Breast epithelium (tissue), 4 donors: ENCODE measurements around the gene GARRE1. TPM values are rescaled to one million over a fixed set of nuclear protein-coding genes. Genes with fewer than 3 reads are reported as not detected.

Source experiments
- DNase-seq, 2 donors: peaks; one replicate each; pipeline ENCODE4 v3.0.0-alpha.2; 2019; ENCODE audit warnings: low spot score in 2 of 2
- H3K27ac ChIP-seq, 2 donors: fragments of 200-600 bp; sonication (generic) in 1 of 2; one replicate each; pipeline ENCODE4 v1.5.1; 2016 to 2019; ENCODE audit warnings: mild to moderate bottlenecking in 1 of 2
- H3K27me3 ChIP-seq, 2 donors: fragments of 200-600 bp; sonication (generic) in 1 of 2; one replicate each; pipeline versions ENCODE4 v1.5.1 to v1.6.0; 2017 to 2019; ENCODE audit warnings: control low read depth in 1 of 2, mild to moderate bottlenecking in 1 of 2
- H3K36me3 ChIP-seq: fragments of 200-600 bp; one replicate; pipeline ENCODE4 v1.5.1; 2019
- H3K4me1 ChIP-seq, 2 donors: fragments of 200-600 bp; sonication (generic); one replicate each; pipeline ENCODE4 v1.5.1; 2016 to 2019; ENCODE audit warnings: control low read depth in 1 of 2
- H3K4me3 ChIP-seq, 3 donors: fragments of 200-600 bp; sonication (generic); 1 replicate in 2 of 3; 2 replicates in 1 of 3; pipeline ENCODE4 v1.5.1; 2016 to 2019; ENCODE audit warnings: mild to moderate bottlenecking in 3 of 3, moderate library complexity in 2 of 3
- H3K9me3 ChIP-seq, 2 donors: fragments of 200-600 bp; sonication (generic) in 1 of 2; one replicate each; pipeline ENCODE4 v1.5.1; 2016 to 2019; ENCODE audit warnings: control low read depth in 1 of 2
- POLR2A ChIP-seq: fragments of 450-650 bp; IDR thresholded peaks from one replicate; pipeline ENCODE4 v1.6.1; 2016; ENCODE audit warnings: antibody characterized with exemption, mild to moderate bottlenecking, moderate library complexity
- POLR2AphosphoS5 ChIP-seq, 3 donors: sonication (generic); formaldehyde crosslinking; IDR thresholded peaks; one replicate each; pipeline ENCODE4 v1.6.1; 2017; ENCODE audit warnings: antibody characterized with exemption in 3 of 3
- intact Hi-C: fragments of 100-400 bp; cut with DNase I; formaldehyde crosslinking; loops from one replicate; pipeline ENCODE4 v1.15.1; 2023; ENCODE audit warnings: low total_unique reads
- total RNA-seq, 3 donors: library from RNA; depleted of rRNA; stranded (reverse); fragments of >200 nt; gene quantifications; one replicate each; pipeline ENCODE4 v1.1.0, GENCODE V29; 2016
- TF ChIP-seq, protein P1 (sequence below), 3 donors: fragments of 450-650 bp; IDR thresholded peaks; one replicate each; pipeline ENCODE4 v1.5.1; 2016 to 2017; ENCODE audit warnings: antibody characterized with exemption in 3 of 3, mild to moderate bottlenecking in 3 of 3, moderate library complexity in 3 of 3

Gene GARRE1
- total RNA-seq, 3 donors from 2014 or later, result 21.0 to 43.9 (median 25.2) TPM

DNA sequence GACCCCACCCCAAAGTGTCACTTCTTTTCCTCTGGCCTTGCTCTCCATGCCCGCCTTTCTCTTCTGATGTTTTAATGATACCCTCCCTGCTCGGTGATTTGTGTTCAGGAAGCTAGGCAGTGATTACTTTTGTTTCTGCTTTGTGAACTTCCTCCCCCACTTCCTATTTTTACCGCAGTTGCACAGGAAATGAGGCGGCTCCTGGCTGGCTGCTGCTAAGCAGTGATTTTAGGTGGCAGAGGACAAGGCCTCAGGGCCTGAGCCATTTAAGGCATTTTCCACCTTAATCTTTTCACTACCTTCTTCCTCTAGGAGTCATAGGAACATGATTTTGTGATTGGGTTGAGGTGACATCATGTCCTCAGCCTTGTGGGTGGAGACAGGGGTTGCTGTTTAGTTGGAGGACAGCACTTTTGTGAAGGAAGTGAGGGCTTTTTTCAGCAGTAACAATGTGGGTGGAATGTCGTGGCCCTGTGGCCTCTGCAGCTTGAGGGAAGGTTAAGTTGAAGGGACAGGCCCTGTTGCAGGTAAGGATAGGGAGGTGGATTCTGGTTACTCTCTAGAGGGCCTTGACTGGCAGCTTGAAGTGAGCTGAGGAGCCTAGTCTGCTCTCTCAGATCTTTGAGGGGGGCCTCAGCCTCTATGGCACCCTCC lies 15.7 kb downstream of the GARRE1 start:
- intact Hi-C loops, result no loop called here
- TF ChIP-seq POLR2AphosphoS5 (IDR thresholded peaks at IDR 0.05) (peak in 2 of 3 donors; percentile 30 to 59), POLR2A (no peak)
- TF ChIP-seq, protein P1, sequence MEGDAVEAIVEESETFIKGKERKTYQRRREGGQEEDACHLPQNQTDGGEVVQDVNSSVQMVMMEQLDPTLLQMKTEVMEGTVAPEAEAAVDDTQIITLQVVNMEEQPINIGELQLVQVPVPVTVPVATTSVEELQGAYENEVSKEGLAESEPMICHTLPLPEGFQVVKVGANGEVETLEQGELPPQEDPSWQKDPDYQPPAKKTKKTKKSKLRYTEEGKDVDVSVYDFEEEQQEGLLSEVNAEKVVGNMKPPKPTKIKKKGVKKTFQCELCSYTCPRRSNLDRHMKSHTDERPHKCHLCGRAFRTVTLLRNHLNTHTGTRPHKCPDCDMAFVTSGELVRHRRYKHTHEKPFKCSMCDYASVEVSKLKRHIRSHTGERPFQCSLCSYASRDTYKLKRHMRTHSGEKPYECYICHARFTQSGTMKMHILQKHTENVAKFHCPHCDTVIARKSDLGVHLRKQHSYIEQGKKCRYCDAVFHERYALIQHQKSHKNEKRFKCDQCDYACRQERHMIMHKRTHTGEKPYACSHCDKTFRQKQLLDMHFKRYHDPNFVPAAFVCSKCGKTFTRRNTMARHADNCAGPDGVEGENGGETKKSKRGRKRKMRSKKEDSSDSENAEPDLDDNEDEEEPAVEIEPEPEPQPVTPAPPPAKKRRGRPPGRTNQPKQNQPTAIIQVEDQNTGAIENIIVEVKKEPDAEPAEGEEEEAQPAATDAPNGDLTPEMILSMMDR (IDR thresholded peaks at IDR 0.05), result no peak
- peak overlapping the region in 1 of 3 donors; percentile 4 for H3K4me3 ChIP-seq
- H3K27me3 ChIP-seq, result no peaks in the 10 kb centered on the region
- H3K27ac ChIP-seq, result peak overlapping the region; percentile 71 to 77
- no peaks in the 10 kb centered on the region for H3K9me3 ChIP-seq
- peak in 1 of 2 donors; percentile 63 for DNase-seq
- no peaks in the 10 kb centered on the region for H3K36me3 ChIP-seq
- H3K4me1 ChIP-seq, result no peaks in the 10 kb centered on the region

DNA sequence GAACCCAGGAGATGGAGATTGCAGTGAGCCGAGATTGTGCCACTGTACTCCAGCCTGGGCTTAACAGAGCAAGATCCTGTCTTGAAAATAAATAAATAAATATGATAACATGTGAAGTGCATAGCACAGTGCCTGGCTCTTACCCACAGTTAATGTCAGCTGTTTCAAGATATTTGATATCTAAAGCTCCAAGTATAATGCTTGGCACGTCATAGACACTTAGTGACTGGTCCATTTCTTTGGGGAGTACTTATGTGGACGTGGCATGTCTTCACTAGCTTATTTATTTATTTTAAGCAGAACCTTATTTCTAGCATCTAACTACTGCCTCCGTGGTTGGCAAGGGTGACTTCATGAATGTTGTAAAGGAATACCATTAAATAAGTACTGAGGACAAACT lies 18.8 kb downstream of the GARRE1 start:
- no peaks in the 10 kb centered on the region for H3K9me3 ChIP-seq
- DNase-seq, result no peak
- no peak for TF ChIP-seq POLR2A
- TF ChIP-seq POLR2AphosphoS5 (IDR thresholded peaks at IDR 0.05), result no peak
- TF ChIP-seq, protein P1 (IDR thresholded peaks at IDR 0.05), result no peak
- intact Hi-C loops, result no loop called here
- no peaks in the 10 kb centered on the region for H3K4me1 ChIP-seq
- no peaks in the 10 kb centered on the region for H3K27me3 ChIP-seq
- H3K36me3 ChIP-seq, result no peaks in the 10 kb centered on the region
- H3K4me3 ChIP-seq, result no peak overlapping the region
- H3K27ac ChIP-seq, result peak overlapping the region in 1 of 2 donors; percentile 75

DNA sequence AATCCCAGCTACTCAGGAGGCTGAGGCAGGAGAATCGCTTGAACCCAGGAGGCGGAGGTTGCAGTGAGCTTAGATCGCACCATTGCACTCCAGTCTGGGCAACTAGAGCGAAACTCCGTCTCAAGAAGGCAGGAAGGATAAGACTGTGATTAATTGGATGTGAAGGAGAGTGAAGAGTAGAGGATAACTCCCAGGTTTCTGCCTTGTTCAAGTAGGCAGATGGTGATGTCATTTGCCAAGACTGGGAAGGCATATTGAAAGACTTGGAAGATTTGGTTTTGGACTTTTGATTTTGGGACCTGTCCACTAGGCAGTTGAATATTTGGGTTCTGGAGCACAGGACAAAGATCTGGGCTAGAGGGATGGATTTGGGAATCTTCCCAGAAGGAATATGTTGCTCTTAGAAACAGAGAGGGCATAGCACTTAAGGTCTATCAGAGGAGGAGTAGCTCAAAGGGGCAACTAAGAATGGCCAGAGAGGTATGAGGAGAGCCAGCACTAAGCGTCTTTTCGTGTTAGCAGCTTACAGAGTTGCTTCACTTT lies 20.0 kb downstream of the GARRE1 start:
- Histone ChIP-seq H3K27me3 (no peaks in the 10 kb centered on the region), H3K27ac (peak overlapping the region; percentile 69 to 75), H3K9me3 (no peaks in the 10 kb centered on the region), H3K36me3 (no peaks in the 10 kb centered on the region), H3K4me3 (no peak overlapping the region), H3K4me1 (no peaks in the 10 kb centered on the region)
- TF ChIP-seq POLR2A, result no peak
- TF ChIP-seq, protein P1 (IDR thresholded peaks at IDR 0.05), result no peak
- no peak for TF ChIP-seq POLR2AphosphoS5 (IDR thresholded peaks at IDR 0.05)
- intact Hi-C loops, result no loop called here
- DNase-seq, result no peak

DNA sequence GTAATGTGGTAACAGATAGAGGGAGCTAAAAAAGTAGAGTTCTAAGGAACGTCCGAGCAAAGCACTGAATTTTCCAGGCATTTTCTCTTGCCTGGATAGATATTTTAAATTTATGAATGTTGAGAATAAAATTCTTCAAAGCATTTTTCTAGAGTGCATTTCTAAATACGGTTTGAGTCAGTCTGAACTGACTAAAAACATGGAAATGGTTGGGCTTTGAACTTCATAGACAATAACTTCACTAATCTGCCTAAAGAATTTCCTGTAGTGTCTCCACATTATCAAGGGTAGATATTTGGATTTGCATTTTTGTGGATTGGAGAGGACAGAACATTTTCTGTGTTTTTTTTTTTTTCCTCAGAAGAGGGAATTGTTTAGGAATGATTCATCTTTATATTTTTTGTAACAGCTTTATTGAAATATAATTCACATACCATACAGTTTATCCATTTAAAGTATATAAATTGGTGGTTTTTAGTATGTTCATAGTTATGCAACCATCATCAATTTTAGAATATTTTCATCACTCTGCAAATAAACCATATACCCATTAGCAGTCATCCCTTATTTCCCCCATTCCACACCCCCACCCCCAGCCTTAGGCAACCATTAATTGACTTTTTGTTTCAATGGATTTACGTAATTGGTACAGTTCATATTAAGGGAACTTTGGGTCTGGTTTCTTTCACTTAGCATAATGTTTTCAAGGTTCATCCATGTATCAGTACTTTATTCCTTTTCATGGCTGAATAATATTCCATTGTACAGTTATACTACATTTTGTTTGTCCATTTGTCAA lies 20.7 kb downstream of the GARRE1 start:
- no peaks in the 10 kb centered on the region for H3K27me3 ChIP-seq
- TF ChIP-seq POLR2A, result no peak
- no peaks in the 10 kb centered on the region for H3K4me1 ChIP-seq
- no peaks in the 10 kb centered on the region for H3K36me3 ChIP-seq
- H3K9me3 ChIP-seq, result no peaks in the 10 kb centered on the region
- H3K27ac ChIP-seq, result peak overlapping the region; percentile 69 to 75
- intact Hi-C loops, result no loop called here
- no peak for DNase-seq
- no peak overlapping the region for H3K4me3 ChIP-seq

DNA sequence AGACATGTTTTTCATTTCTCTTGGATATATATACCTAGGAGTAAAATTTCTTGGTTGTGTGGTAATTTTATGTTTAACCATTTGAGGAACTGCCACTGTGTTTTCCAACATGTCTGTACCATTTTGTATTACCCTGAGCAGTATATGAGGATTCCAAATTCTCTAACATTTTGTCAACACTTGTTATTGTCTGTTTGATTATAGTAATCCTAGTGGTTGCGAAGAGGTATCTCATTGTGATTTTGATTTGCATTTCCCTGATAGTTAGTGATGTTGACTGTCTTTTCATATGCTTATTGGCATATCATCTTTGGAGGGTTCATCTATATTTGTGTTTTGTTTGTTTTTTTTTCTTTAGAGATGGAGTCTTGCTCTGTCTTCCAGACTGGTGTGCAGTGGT lies 21.4 kb downstream of the GARRE1 start:
- Histone ChIP-seq H3K36me3 (no peaks in the 10 kb centered on the region), H3K4me3 (no peak overlapping the region), H3K4me1 (no peaks in the 10 kb centered on the region), H3K9me3 (no peaks in the 10 kb centered on the region), H3K27me3 (no peaks in the 10 kb centered on the region), H3K27ac (peak overlapping the region in 1 of 2 donors; percentile 26)
- intact Hi-C loops, result no loop called here
- TF ChIP-seq POLR2AphosphoS5 (IDR thresholded peaks at IDR 0.05) (no peak), POLR2A (no peak)
- TF ChIP-seq, protein P1 (IDR thresholded peaks at IDR 0.05), result no peak
- DNase-seq, result no peak
